HG03108 (cell line): ENCODE data around the gene ICA1.
"Not testable (repeated sequence)": the region's sequence is repeated elsewhere in the genome, so short reads cannot be mapped to it uniquely, and the experiment has no call there.

ENCODE experiments used
- ATAC-seq: cut with Tn5 transposase; IDR thresholded peaks from one replicate; pipeline ENCODE4 v1.9.1; 2021; ENCODE audit warnings: moderate library complexity; ENCODE audit not compliant: unreplicated experiment

The ICA1 gene

DNA sequence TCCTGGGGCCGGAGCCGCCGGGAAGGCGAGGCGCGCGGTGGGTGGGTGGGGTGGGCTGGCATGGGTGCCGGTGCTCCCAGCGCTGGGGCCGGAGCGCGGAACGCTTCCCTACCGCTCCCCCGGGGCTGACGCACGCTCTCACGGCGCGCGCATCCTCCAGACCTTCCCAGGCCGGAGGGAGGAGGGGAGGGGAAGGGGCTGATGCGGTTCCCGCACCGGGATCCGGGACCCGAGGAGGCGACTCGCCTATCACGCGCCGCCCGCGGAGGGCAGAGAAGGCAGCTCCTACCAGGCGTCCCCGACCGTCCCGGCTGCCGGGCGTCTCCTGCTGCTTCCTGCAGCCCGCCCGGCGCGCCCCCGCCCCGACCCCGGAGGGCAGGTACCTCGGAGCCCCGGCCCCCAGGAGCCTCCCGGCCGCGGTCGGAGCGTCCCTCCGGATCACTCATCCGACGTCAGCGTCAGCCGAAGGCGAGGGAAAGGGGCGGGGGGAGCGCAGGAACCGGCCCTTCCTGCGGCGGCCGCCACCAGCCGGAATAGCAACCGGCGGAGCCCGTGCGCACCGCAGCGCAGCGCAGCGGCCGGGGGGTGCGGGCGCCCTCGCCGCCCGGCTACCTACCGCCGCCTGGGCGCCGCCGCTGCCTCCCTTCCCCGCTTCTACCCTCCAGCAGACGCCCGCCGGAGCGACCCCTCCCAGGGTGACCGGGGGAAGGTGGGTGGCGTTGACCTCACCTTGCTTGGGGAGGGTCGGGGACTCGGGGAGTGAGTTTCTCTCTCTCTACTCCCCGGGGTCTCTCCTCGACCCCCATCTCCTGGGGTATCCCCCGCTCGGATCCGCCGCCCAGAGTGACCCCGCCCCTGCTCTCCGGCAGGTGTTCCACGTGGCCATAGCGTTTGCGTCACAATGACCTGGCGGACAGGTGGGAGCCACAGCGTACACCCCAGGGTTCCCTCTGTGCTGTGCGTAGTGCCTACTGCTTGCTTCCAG, at the start of gene ICA1:
Gene ICA1 (minus strand): TSS at position 457 of the 985 bp plus-strand sequence. CDS start 26,241 bp downstream, outside the sequence.
- peak; percentile 60 for ATAC-seq

DNA sequence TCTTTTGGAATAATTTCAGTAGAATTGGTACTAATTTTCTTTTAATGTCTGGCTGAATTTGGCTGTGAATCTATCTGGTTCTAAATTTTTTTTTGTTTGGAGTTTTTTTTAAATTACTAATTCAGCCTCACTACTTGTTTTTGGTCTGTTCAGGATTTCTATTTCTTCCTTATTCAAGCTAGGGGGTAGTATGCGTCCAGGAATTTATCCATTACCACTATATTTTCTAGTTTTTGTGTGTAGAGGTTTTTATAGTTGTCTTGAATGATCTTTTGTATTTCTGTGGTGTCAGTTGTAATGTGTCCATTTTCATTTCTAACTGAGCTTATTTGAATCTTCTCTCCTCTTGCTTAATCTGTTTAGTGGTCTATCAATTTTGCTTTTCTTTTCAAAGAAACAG, 48.9 kb upstream of the ICA1 start:
- ATAC-seq, result no peak

DNA sequence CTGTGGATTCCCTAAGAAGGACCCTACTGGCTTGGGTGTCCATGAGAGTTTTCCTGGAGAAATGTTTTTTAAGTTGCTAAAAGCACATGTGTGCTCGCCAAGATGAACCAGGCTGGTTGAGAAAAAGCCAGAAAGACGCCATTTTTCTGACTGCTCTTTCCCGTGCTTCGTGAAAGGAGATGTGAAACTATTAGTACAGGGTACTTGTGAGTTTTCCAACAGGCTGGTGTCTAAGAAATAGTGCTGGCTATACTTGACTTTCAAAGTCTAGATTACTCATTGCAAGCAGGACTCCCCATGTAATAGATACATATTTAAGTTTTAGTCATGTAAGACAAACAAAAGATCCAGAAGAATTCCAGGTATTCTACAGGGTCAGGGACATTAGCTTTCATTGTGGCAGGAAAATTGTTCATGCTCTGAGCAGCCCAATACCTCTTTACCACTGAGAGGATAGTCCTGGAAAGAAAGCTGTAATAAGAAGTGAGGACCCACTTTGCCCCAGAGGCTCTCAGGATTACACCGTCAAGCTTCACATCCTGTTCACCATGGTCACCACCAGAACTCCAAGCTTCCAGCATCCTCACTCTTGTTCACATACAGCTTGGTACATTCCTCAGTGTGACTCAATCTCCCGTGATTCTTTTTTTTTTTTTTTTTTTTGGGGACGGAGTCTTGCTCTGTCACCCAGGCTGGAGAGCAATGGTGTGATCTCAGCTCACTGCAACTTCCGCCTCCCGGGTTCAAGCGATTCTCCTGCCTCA, 43.8 kb upstream of the ICA1 start:
- ATAC-seq, result no peak

DNA sequence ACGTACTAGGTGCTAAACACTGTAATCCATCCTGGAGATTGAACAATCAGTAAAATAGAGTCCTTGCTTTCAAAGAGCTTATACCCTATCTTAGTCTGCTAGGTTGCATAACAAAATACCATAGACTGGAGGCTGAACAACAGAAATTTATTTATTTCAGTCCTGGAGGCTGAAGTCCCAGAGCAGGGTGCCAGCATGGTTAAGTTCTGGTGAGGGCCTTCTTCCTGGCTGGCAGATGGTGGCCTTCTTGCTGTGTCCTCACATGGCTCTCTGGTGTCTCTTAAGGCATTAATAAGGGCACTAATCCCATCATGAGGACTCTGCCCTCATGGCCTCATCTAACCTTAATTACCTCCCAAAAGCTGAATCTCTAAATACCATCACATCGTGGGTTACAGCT, 43.1 kb upstream of the ICA1 start:
- ATAC-seq, result no peak

DNA sequence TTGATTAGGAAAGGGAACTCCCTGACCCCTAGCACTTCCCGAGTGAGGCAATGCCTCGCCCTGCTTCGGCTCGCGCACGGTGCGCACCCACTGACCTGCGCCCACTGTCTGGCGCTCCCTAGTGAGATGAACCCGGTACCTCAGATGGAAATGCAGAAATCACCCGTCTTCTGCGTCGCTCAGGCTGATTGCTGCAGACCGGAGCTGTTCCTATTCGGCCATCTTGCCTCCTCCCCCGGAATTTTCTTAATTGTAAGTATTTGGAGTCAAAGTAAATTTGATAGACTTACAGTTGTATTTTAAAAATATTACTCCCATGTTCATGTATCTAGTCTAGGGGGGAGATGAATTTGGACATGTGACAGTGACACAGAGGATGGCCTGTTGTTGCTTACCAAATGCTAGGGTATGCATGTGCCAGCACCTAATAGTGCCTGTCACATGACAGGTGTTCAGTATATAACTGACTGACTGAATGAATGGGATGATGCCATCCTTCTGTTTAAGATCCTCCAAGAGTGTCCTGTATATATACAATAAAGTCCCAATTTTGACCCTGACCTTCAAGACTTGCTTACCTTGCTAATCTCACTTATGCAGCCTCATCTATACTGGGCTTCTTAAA, 42.0 kb upstream of the ICA1 start:
- ATAC-seq, result no peak

DNA sequence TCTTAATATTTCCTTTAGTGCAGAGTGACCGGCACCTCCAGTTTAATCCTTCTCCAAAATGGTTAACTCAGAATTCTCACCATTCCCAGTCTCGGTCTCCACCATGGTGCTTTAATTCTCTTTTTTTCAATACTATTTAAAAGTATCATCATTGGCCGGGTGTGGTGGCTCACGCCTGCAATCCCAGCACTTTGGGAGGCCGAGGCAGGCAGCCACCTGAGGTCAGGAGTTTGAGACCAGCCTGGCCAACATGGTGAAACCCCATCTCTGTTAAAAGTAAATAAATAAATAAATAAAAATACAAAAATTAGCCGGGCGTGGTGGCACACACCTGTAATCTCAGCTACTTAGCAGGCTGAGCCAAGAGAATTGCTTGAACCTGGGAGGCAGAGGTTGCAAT, 35.1 kb upstream of the ICA1 start:
- not testable (repeated sequence) for ATAC-seq

DNA sequence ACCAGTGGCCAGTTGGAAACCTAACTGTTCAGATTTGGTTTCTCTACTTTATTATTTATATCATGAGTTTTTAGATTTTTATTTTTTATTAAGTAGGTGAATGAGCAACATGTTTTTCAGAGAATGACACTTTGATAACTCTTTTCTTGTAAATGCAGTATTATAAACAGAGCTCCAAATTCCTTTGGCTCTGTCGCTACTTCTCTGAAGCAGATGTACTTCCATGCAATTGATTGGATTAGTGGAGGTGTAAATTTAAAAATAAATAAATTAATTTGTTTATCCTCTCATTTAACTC, 34.3 kb upstream of the ICA1 start:
- ATAC-seq, result no peak

DNA sequence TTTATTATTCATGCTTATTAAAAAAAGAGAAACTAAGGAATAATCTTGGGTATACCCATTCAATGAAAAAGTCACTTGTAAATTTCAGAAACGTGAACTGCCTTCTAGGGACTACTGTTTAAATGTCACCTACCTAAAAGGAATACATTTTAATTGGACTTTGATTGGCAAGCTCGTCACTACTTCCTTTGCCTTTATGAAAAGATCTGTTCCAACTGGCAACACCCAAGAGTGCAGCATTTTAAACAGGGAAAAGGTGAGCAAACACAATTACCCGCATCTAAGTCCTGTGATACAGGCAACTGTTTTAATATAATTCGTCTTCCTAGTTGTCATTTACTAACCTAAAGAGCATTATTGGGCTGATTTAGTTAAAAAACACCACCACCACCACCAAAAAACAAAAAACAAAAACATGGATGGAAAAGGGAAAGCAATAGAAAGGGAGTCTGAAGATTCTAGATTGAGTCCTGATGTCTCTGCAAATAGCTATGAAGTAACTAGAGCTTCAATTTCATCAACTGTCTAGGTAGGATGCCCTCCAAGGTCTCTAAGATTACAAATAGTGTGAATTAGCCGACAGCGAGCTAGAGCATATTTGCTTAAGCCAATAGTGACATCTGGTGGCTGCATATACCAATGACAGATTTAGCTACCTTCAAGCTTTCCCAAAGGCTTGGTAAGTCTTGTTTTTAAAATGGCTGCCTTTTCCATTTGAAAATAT, 33.8 kb upstream of the ICA1 start:
- peak; percentile 95 for ATAC-seq

DNA sequence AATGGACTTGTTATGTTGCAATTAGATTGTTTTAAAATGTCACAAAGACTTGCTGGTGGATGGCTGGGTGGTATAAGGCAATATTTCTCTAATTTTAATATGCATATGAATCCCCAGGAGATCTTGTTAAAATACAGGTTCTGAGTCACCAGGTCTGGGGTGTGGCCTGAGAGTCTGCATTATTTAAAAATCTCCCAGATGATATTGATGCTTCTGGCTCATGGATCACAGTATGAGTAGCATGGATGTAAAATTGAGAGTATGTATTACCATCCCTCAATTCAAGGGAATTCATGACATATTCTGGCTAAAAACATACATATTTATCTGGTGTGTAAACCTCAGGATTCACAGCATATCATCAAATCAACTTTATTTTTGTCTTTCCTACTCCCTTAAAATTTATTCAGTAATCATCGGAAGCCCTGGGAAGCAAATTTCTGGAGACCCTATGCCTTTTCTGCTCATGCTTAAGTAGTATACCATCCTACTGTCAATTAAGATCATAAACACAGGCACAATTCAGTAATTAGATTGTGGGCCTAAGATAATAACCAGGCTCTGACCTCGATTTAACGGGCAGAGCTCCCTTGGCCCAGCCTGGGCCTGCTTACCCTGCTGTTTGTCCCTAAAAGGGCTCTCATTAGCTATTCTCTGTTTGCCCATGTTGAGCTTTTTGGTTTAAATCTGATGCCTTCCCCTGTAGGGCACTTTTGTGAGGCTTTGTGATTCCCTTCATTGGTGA, 29.6 kb upstream of the ICA1 start:
- ATAC-seq, result no peak

DNA sequence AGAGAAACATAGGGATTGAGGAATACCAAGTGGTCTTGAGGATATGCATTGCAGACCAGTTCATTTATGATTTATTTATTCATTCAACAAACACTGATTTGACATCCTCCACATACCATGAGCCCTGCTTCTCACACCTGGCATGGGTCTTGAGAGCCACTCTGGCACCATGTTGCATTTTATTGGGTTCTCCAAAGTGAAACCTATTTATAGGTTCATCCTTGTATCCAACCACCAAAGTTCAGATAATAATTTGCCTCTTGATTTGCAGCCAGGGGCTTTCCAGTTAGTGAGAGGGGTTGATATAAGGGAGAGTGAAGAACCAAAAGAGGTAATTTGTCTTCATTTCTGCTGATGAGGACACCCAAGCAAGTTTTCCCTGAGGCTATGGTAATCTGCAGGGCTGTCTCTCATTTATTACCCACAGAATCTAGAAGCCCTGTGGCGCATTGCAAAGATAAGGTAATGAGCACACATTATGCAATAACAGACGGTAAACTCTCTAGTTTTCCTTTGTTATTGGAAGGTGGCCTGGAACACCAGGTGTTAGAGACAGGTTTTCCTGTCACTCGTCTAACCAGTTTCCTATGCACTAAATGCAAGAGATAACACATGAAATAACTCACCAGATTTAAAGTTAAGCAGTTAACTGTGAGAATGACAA, 28.8 kb upstream of the ICA1 start:
- ATAC-seq, result no peak

DNA sequence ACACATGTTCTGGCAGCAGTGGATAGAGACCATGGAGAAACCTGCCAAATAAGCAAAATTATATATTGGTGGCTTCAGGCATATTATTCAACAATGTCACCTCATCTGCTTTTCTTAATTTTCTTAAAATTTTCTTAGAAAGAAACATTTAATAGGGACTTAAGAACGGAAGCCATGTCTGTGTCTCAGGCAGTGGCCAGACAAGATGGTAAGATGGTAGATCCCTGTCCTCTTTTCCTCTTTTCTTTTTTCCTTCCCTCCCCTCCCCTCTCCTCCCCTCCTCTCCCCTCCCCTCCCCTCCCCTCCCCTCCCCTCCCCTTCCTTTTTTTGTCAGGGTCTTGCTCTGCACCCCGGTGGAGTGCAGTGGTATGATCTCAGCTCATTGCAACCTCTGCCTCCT, 24.2 kb upstream of the ICA1 start:
- ATAC-seq, result no peak

DNA sequence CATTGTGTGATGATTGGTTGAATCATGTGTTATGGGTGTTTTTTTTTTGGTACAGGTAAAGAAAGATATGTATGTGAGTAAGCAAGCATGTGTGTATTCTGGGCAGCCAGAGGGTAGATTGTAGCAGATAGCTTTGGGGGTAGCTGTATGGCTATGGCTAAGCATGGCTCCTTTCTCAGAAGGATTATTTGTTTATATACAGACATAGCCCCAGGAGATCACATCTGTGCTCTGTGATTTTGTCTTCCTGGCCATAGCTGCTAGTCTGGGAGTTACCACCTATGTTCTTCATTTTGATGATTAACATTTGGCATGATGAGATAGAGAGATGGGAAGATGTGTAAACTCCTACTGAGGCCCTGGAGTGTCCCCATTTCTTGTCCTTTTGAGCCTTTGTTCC, 23.2 kb upstream of the ICA1 start:
- ATAC-seq, result no peak

DNA sequence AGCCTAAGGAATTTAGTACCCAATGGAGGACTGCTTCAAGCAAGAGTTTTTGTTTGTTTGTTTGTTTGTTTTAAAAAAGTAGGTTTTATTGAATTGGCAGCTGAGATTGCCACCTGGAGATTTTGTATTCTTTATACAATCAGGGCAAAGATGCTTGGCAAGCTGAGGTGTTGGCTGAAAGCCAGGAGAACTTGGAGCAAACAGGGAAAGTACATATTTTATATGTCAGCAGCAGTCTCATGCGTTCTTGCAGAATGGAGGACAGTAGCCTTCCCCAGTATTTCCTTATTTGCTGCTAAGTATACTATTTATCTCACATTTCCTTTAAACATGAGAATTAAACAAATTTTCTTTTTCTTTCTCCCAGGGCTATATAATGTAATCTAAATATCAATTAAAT, 22.6 kb upstream of the ICA1 start:
- no peak for ATAC-seq

DNA sequence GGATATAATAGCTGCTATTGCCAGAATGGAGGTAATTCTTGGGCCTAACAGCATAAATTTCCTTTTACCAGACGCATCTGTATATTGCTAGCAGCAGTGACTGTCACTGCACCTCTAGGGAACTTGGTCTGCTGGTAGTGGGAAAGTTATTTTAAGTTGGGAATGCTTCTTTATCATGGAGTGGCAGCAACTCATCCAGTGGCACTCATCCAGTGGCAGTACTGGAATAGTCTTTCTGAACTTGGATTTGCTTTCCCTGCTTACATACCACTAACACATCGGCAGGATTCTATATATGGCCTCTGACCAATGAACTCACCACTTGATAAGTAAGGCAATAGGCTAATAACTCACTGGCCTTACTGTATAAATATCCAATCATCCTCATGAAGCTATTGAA, 22.0 kb upstream of the ICA1 start:
- ATAC-seq, result no peak

DNA sequence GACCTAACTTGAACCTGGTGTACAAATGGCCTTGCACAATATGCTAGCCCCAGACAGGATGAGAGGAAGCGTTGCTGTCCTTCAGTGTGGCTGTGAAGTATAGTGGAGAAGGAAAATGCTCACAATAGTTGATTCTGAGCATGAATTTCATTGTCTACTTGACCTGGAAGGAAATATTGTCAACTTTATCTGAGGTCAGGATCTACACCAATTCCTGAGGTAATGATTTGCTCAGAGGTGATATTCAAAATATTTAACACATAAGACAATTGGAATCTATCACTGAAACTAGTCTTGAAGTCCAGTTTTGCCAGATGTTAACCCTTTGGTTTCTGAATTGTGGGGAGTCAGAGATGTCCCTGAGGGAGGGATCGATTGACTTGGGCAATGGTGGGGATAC, 20.9 kb upstream of the ICA1 start:
- no peak for ATAC-seq

DNA sequence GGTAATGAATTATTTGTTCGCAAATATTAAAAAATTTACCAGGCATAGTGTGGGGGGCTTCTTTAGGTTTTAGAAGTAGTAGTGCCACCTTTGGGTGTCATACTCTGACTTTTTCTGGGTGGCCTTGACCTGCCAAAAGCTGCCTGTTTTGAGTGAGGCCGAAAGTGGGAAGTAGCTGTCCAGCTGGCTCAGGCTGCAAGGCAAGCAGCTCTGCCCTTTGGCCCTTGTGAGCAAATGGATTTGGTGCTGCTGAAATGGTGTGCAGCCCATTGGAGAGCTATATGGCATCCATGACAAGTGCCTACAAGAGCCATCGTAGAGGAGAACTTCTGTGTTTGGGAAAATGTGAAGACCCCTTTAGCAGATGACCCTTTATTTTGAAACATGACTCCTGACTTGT, 20.2 kb upstream of the ICA1 start:
- ATAC-seq, result no peak

DNA sequence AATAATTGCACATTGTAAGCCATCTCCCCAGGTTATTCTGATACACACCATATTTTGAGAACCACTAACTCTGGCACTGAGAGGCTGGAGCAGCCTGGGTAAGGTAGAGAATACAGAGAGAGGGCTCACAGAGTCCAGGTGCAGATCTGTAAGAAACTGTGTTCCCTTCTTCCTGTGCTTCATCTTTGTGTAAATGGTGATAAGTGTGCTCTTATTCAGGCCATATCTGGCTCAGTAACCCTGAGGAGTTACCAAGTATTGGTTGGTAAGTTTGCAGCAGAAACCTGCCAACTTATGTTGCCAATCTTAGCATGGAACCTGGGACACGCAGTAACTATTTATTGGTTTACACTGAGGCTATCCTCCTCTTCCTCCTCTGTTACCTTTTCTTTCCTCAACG, 16.2 kb upstream of the ICA1 start:
- no peak for ATAC-seq

DNA sequence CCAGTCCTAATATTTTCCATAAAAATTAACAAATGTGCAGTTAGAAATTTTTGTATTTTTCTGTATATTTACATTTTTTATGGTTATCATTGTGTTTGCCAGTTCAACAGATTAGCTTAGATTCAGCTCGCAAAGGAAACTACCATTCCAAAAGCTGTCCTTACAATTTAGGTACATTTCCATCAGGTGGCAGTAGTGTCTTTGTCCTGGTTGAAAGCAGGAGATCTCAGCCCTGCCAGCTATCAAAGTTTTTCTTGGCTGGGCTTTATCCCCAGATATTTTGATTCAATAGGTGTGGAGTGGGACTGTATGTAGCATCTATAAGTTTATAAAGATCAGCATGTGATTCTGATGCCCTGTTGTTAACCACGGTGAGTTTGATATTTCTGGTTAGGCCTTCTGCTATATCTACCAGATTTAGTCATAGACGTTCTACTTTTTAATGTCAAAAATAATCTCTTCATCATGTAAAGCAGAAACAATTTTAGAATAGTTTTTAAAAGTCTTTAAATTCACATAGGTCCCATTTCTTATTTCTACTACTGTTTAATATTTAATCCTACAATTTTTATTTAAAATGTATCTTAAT, 15.5 kb upstream of the ICA1 start:
- no peak for ATAC-seq

DNA sequence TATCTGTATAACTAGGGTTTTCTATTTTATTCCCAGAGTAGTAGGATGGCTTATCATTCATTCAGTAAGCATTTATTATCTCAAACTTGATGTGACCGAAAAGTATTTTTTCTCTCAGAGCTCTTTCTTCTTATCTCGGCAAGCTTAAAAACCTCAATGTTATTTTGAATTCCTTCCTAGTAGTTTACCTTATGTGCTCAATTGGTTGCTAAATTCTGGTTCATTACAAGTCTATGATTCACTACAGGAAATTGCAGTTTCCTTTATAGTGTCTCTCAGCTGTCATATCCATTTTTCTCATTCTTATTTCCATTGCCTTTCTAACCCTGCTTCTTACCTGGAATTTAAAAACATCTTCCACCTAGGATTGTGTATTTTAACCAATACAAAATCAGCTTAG, 12.6 kb upstream of the ICA1 start:
- ATAC-seq, result no peak

DNA sequence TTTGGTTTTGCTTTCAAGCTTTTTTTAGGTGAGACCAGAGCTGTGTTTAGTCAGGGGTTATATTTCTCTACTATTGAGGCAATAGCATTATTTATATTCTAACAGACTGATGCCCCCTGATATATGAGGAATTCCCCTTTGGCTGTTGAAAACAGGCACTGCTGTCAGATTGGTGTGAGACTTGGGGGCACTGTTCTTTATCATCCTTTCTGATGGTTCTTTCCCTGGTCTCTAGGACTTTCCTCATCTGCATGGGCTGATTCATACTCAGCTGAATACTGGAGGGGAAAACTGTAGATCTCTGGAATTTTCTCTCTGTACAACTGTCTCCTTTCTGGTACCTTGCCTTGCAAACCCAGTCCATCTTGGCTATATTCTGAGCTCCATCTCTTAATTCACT, 10.0 kb upstream of the ICA1 start:
- no peak for ATAC-seq
